ENCODE measurements around the gene GLI2.

GLI2 gene

GRCh38 chr2:120739438-120740090, 3.9 kb downstream of the GLI2 start:
- no peak for DNase-seq

GRCh38 chr2:120740375-120740764, 4.7 kb downstream of the GLI2 start:
- DNase-seq, result no peak

GRCh38 chr2:120740765-120741524, 5.3 kb downstream of the GLI2 start:
- no peak for DNase-seq

GRCh38 chr2:120741571-120742561, 6.2 kb downstream of the GLI2 start:
- DNase-seq, result no peak

- DNase-seq, result no peak
These were observed 8.0 kb downstream of the GLI2 start for GRCh38 chr2:120743657-120744056.

GRCh38 chr2:120744817-120745216, 9.1 kb downstream of the GLI2 start:
- DNase-seq, result no peak

- DNase-seq, result no peak
These were observed 9.9 kb downstream of the GLI2 start for GRCh38 chr2:120745420-120746111.

- DNase-seq, result no peak
These were observed 10.5 kb downstream of the GLI2 start for GRCh38 chr2:120746144-120746543.

- no peak for DNase-seq
These were observed 11.6 kb downstream of the GLI2 start for GRCh38 chr2:120747281-120747680.

GRCh38 chr2:120747706-120748105, 12.0 kb downstream of the GLI2 start:
- DNase-seq, result no peak

GRCh38 chr2:120748310-120748709, 12.6 kb downstream of the GLI2 start:
- DNase-seq, result no peak

GRCh38 chr2:120748741-120749140, 13.1 kb downstream of the GLI2 start:
- no peak for DNase-seq

- DNase-seq, result no peak
These were observed 14.1 kb downstream of the GLI2 start for GRCh38 chr2:120749506-120750431.

- no peak for DNase-seq
These were observed 15.0 kb downstream of the GLI2 start for GRCh38 chr2:120750488-120751210.

- no peak for DNase-seq
These were observed 15.9 kb downstream of the GLI2 start for GRCh38 chr2:120751553-120751952.

- DNase-seq, result no peak
These were observed 18.6 kb downstream of the GLI2 start for GRCh38 chr2:120754067-120754960.

- no peak for DNase-seq
These were observed 22.8 kb downstream of the GLI2 start for GRCh38 chr2:120758181-120759144.

GRCh38 chr2:120759543-120760331, 24.1 kb downstream of the GLI2 start:
- no peak for DNase-seq

All from NCI-H1694 (cell line).